GM21528 (cell line): Measurements from ENCODE around the gene EDN3.

Experiments
- ATAC-seq: cut with Tn5 transposase; IDR thresholded peaks from one replicate; pipeline ENCODE4 v1.9.1; 2021; ENCODE audit warnings: mild to moderate bottlenecking, moderate library complexity; ENCODE audit not compliant: unreplicated experiment, low FRiP score

EDN3 gene, protein sequence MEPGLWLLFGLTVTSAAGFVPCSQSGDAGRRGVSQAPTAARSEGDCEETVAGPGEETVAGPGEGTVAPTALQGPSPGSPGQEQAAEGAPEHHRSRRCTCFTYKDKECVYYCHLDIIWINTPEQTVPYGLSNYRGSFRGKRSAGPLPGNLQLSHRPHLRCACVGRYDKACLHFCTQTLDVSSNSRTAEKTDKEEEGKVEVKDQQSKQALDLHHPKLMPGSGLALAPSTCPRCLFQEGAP

DNA sequence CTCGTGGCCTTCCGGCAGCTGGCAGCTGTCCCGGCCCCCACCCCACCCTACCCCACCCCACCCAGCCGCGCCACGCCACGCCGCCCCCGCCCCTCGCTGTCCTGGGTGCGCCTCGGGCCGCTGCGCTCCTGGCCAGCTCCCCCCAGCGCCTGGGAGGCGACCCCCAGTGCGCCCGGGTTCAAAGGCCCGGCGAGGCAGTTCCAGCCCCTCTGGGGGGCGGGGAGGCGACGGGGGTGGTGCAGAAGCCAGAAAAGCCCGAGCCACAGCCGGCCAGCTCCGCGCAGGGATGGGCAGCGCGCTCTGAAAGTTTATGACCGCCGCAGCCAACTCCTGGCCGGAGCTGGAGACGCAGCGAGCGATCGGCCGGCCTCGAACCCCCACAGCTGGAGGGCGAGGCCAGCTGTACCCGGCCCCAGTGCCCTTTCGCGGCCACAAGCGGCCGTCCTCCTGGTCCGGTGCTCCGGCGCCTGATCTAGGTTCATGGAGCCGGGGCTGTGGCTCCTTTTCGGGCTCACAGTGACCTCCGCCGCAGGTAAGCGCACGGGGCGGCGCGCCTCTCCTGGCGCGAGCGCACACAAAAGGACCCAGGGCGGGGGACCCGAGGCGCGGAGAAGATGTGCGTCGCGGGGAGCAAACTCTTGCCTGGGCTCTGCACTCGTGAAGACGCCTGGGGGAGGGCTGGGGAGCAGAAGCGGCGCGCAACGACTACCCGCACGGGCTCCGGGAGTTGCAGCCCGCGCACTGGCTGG lies at the start of gene EDN3:
TSS of gene EDN3 (plus strand) at position 279 of the 749 bp plus-strand sequence. CDS start at position 481, 202 bp downstream.
- ATAC-seq, result no peak

GRCh38 chr20:59253325-59253724 lies 47.1 kb upstream of the EDN3 start:
- no peak for ATAC-seq

DNA sequence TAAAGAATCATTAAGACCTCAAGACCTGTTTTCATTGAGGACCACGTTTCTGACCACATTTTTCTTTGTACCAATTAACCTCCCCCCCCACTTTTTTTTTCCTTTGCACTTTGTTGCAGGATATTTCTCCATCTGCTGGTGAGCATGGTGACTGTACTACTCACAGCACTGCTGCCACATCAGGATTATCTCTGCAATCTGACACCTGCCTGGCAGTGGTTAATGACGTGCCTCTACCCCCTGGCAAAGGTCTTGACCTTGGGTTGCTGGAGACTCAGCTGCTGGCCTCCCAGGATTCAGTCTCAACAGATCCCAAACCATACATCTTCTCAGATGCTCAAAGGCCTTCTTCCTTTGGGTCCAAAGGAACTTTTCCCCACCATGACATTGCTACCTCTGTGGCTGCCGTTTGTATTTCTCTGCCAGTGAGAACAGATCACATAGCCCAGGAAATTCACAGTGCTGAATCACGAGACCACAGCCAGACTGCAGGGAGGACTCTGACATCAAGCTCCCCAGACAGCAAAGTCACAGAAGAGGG lies 46.6 kb upstream of the EDN3 start:
- no peak for ATAC-seq

GRCh38 chr20:59255256-59255655 lies 45.2 kb upstream of the EDN3 start:
- no peak for ATAC-seq

GRCh38 chr20:59258221-59258621 lies 42.2 kb upstream of the EDN3 start:
- ATAC-seq, result no peak

GRCh38 chr20:59259946-59260345 lies 40.5 kb upstream of the EDN3 start:
- ATAC-seq, result no peak

DNA sequence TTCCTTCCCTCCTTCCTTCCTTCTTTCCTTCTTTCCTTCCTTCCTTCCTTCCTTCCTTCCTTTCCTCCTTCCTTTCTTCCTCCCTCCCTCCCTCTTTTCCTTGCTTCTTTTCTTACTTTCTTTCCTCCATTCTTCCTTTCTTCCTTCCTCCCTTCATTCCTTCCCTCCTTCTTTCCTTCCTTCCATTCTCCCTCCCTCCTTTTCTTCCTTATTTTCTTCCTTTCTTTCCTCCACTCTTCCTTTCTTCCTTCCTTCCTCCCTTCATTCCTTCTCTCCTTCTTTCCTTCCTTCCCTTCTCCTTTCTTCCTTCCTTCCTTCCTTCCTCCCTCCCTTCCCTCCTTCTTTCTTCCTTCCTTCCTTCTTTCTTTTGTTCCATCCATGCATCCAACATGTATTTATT lies 35.1 kb upstream of the EDN3 start:
- ATAC-seq, result no peak

GRCh38 chr20:59268870-59269269 lies 31.5 kb upstream of the EDN3 start:
- no peak for ATAC-seq

- no peak for ATAC-seq
Measured at GRCh38 chr20:59269411-59270025, 30.9 kb upstream of the EDN3 start.

DNA sequence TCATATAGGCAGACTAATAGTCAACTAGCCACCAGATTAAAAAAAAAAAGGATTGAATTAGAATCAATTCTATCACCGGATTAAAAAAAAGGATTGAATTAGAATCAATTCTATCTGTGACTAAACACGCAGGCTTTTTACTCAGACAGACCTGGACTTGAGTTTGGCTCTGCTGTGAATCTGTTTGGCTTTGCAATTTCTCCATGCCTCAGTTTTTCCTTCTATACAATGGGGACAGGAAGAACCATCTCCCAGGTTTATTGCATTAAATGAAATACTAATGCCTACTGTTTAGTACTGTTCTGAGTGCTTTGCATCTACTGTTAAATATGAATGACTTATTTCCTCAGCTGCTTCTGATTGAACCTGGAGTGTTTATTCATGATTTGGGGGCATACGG lies 30.0 kb upstream of the EDN3 start:
- ATAC-seq, result no peak

DNA sequence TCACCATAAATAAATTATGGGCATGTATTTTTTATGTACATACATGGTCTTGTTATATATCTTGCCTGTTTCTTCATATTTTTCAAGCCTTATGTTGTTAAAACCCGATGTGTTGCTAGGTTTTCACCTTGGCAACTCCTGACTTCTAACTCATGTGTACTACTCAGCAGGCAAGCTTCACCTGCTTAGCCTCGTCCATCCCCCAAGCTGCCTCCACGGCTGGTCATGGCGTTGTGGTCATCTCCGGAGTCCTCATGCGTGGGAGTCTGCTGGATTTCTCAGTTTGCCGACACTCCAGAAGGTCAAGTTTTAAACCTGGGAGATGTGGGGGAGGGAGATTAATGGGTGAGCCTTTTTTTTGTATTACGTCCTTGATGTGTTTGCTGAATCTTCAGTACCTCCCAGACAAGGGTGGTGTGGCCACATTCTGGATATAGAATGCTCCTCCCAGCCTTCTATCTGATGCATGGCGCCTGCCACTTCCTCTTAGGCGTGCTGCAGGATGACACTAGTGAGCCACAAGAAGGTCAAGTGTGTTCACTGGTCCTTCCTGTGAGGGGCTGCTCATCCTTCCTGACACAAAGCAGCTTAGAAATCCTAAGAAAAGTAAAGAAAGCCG lies 26.6 kb upstream of the EDN3 start:
- ATAC-seq, result no peak

DNA sequence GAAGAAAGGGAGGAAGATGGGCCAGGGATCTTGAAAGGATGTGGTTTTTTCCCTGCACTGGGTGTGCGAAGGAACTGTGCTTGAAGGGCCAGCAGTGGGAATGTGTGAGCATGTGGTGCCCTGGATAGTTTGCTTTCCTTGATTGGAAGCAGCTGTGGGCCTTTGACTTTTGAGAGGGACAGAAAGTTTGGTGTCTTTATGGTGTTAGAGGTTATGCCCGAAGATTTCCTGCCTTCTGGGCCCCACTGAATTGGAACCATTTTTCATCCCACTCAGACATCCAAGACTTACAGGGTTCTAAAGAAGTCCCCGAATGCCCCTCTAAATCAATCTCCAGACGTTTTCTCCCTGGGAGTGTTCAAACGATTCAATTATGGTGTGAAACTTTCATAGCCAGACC lies 23.5 kb upstream of the EDN3 start:
- ATAC-seq, result no peak

DNA sequence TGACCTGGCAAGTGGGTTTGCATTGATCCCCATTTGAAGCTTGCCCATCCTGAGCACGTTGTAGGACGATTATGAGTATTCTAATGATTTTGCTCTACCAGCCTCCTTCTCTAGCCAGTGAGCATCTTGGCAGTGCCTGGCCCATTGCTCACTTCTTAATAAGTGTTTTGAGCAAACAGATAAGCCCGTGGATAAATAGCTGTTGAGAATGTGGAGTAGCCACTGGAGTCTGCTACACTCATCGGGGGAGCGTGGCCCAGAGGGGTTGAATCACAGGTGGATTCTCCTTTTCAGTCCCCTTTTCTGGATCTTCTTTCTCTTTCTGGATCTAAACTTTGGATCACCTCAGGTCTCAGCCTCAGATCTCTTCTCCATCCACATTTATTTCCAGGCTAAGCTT lies 15.9 kb upstream of the EDN3 start:
- ATAC-seq, result no peak

GRCh38 chr20:59289994-59290393 lies 10.4 kb upstream of the EDN3 start:
- no peak for ATAC-seq

DNA sequence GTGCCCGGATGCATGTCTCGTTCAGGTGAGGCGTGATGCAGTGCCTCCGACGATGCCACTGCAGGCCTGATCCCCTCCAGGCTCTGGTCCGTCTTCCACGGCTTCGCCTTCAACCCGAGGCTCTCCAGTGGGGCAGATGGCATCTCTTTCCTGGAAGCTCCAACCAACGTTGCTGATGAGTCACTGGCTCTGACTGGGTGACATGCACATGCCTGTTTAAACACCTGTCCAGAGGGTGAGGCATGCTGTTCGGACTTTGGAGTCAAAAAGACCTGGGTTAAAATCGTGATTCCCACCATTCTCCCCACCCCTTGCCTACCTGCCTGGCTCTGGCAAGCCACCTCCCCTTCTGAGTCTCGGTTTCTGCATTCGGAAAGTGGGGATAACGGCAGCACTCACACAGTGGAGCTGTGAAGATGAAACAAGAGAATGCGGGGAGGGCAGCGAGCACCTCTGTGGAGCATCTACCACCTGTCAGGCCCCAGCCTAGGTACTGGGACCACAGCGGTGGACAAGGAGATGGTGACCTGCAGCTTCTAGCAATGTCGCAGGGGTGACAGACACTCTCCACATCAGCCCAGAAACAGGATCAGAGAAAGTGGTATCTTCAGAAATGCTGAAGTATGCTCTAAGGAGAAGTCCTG lies 8.5 kb upstream of the EDN3 start:
- no peak for ATAC-seq

GRCh38 chr20:59295531-59295930 lies 4.9 kb upstream of the EDN3 start:
- no peak for ATAC-seq

DNA sequence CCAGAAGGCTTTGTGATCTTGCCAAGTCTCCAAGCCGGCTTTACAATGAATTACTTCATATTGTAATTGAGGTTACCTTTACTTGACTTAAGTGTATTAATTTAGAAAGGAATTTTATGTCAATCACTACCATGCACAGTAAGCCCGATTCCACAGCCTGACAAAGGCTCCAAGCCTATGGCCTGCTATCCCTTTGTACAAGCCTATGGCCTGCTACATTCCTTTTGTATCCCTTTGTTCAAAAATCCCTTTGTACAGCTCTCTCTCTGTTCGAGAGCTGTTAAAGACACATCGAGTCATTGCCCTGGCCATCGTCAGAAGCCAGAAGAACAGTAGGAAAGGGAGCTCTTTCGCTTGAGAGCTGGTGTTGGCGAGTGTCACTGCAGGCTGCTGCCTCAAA lies 2.7 kb upstream of the EDN3 start:
- ATAC-seq, result no peak

DNA sequence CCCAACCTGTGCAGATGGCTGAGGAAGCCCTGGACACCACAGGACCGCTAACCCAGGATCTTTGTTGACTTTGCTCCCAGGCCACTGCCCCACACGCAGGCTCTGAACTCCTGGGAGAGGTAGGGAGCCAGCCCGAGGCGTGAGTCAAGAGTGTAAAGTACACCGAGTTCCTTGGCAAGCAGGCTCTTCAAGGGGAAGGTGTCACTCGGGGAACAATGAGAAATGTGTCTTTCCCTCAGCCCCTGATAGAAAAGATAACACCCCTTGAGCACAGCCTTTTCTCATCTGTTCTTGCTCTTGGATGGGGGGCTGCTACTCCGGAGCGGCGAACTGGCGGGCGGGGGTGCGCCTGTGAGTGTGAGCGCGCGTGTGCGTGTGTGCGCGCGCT lies 472 bp upstream of the EDN3 start:
- ATAC-seq, result no peak

DNA sequence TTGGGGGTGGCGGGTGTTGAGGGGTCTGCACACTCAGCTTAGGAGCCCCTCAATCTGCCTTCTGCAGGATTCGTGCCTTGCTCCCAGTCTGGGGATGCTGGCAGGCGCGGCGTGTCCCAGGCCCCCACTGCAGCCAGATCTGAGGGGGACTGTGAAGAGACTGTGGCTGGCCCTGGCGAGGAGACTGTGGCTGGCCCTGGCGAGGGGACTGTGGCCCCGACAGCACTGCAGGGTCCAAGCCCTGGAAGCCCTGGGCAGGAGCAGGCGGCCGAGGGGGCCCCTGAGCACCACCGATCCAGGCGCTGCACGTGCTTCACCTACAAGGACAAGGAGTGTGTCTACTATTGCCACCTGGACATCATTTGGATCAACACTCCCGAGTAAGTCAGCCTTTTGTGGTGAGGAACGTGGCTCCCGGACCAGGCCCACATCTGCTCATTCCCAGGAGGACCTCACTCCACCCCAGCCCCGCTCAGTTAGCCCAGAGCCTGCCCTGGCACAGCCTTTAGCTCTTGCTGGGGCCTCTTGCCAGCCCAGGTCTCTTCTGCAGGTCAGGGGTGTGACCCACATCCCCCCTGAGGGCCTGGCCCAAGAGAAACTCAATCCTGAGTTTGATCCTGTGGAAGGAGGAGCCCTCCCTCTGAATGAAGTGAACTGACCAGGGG lies 1.1 kb downstream of the EDN3 start:
- no peak for ATAC-seq
